A549 (cell line): ENCODE measurements around the gene RPS21.

Experiments used
- CEBPB ChIP-seq, 2 experiments: fragments of >200 bp in 1 of 2; sonication (Bioruptor Twin) in 1 of 2; formaldehyde crosslinking in 1 of 2; IDR thresholded peaks; 2 replicates each; pipeline ENCODE4 v1.6.1; 2012 to 2016
- CTCF ChIP-seq: fragments of >200 bp; sonication (Bioruptor Twin); formaldehyde crosslinking; IDR thresholded peaks from 3 replicates; pipeline ENCODE4 v1.5.1; 2016
- E2F6 ChIP-seq: IDR thresholded peaks from 2 replicates; pipeline ENCODE4 v1.6.1; 2012; ENCODE audit warnings: low read depth, borderline replicate concordance
- ELK1 ChIP-seq: fragments of 150-350 bp; IDR thresholded peaks from 2 replicates; pipeline ENCODE4 v1.6.1; 2014; ENCODE audit warnings: low read depth, mild to moderate bottlenecking, low read length
- EP300 ChIP-seq, 2 experiments: fragments of >200 bp; sonication (Bioruptor Twin); formaldehyde crosslinking; IDR thresholded peaks; 2 replicates in 1 of 2; 3 replicates in 1 of 2; pipeline ENCODE4 v1.6.1; 2016 to 2017
- ESRRA ChIP-seq: fragments of 150-350 bp; IDR thresholded peaks from 2 replicates; pipeline ENCODE4 v1.6.1; 2014; ENCODE audit warnings: mild to moderate bottlenecking, low read length, borderline replicate concordance
- JUNB ChIP-seq: fragments of >200 bp; sonication (Bioruptor Twin); formaldehyde crosslinking; IDR thresholded peaks from 2 replicates; pipeline ENCODE4 v1.6.1; 2016
- MAX ChIP-seq: IDR thresholded peaks from 2 replicates; pipeline ENCODE4 v1.6.1; 2012
- POLR2A ChIP-seq: IDR thresholded peaks from 2 replicates; pipeline ENCODE4 v1.6.1; 2012; ENCODE audit warnings: mild to moderate bottlenecking, low read length
- RAD21 ChIP-seq, 2 experiments: fragments of >200 bp in 1 of 2; sonication (Bioruptor Twin) in 1 of 2; formaldehyde crosslinking in 1 of 2; IDR thresholded peaks in 1 of 2; conservative IDR thresholded peaks in 1 of 2; 2 replicates in 1 of 2; 3 replicates in 1 of 2; pipeline ENCODE4 v1.6.1; 2012 to 2018; ENCODE audit warnings: inconsistent platforms in 1 of 2
- REST ChIP-seq: fragments of 200-600 bp; sonication (generic); IDR thresholded peaks from 2 replicates; pipeline ENCODE4 v1.6.1; 2016; ENCODE audit warnings: antibody characterized with exemption, mild to moderate bottlenecking, moderate library complexity
- RFX5 ChIP-seq: fragments of 450-650 bp; IDR thresholded peaks from 2 replicates; pipeline ENCODE4 v1.7.1; 2014; ENCODE audit warnings: antibody characterized with exemption, mild to moderate bottlenecking, moderate library complexity
- SREBF2 ChIP-seq: fragments of 450-650 bp; IDR thresholded peaks from 2 replicates; pipeline ENCODE4 v1.6.1; 2014; ENCODE audit warnings: mild to moderate bottlenecking, moderate library complexity
- USF2 ChIP-seq: fragments of 450-650 bp; IDR thresholded peaks from 2 replicates; pipeline ENCODE4 v1.6.1; 2014; ENCODE audit warnings: antibody characterized with exemption

- TF ChIP-seq REST (no peak), POLR2A (no peak), CTCF (no peak), SREBF2 (no peak), MAX (no peak), USF2 (no peak), ELK1 (no peak), ESRRA (no peak), CEBPB (IDR thresholded peaks at IDR 0.05) (no peak), RAD21 (conservative IDR thresholded peaks at IDR 0.05 in 1 of 2, IDR thresholded peaks at IDR 0.05 in 1 of 2) (no peak), RFX5 (no peak), JUNB (no peak), E2F6 (no peak), EP300 (IDR thresholded peaks at IDR 0.05) (no peak)
Measured at GRCh38 chr20:62437496-62437895, 50.6 kb downstream of the RPS21 start.
